Uterus (tissue), 4 donors: ENCODE measurements around the gene QPCT. TPM values are rescaled to one million over a fixed set of nuclear protein-coding genes. Genes with fewer than 3 reads are reported as not detected.

Experiments used
- DNase-seq, 2 donors: peaks; one replicate each; pipeline ENCODE4 v3.0.0-alpha.2; 2019 to 2020
- H3K27ac ChIP-seq, 2 donors: fragments of 200-600 bp; sonication (generic); 1 replicate in 1 of 2; 2 replicates in 1 of 2; pipeline ENCODE4 v1.5.1; 2016 to 2018
- H3K27me3 ChIP-seq, 2 donors: fragments of 200-600 bp; sonication (generic); one replicate each; pipeline ENCODE4 v1.5.1; 2018 to 2019; ENCODE audit warnings: control low read depth in 1 of 2
- H3K36me3 ChIP-seq, 2 donors: fragments of 200-600 bp; sonication (generic); one replicate each; pipeline ENCODE4 v1.5.1; 2019; ENCODE audit warnings: control low read depth in 1 of 2
- H3K4me1 ChIP-seq, 2 donors: fragments of 200-600 bp; sonication (generic); one replicate each; pipeline ENCODE4 v1.5.1; 2018 to 2019; ENCODE audit warnings: control low read depth in 1 of 2
- H3K4me3 ChIP-seq, 2 donors: fragments of 200-600 bp; sonication (generic); 1 replicate in 1 of 2; 2 replicates in 1 of 2; pipeline ENCODE4 v1.5.1; 2018 to 2019; ENCODE audit warnings: mild to moderate bottlenecking in 1 of 2
- H3K9me3 ChIP-seq, 2 donors: fragments of 200-600 bp; sonication (generic); one replicate each; pipeline ENCODE4 v1.5.1; 2019; ENCODE audit warnings: control low read depth in 1 of 2
- CTCF ChIP-seq, 4 experiments: fragments of 200-600 bp in 2 of 4; fragments of 450-650 bp in 2 of 4; sonication (generic) in 2 of 4; IDR thresholded peaks; one replicate each; pipeline ENCODE4 v1.5.1; 2016 to 2019; ENCODE audit warnings: antibody characterized with exemption in 4 of 4, mild to moderate bottlenecking in 2 of 4, moderate library complexity in 1 of 4
- POLR2A ChIP-seq, 2 donors: fragments of 450-650 bp; IDR thresholded peaks; one replicate each; pipeline ENCODE4 v1.6.1; 2016; ENCODE audit warnings: antibody characterized with exemption in 2 of 2, mild to moderate bottlenecking in 1 of 2, moderate library complexity in 1 of 2
- intact Hi-C: fragments of 100-400 bp; cut with DNase I; formaldehyde crosslinking; loops from one replicate; pipeline ENCODE4 v1.15.1; 2023; ENCODE audit warnings: low total_unique reads
- total RNA-seq, 4 donors: library from RNA; depleted of rRNA in 3 of 4; stranded (reverse); fragments of >200 nt in 3 of 4; gene quantifications; one replicate each; pipeline versions ENCODE4 v1.1.0 to v1.2.4, GENCODE V29; 2014 to 2023
- donor health status: DM: yes; HTN: yes; CAD: no.

Gene QPCT
- total RNA-seq, 4 donors from 2014 or later, result 4.4 to 46.9 (median 8.7) TPM

- H3K36me3 ChIP-seq, result no peaks in the 10 kb centered on the region
- no peak for TF ChIP-seq POLR2A (IDR thresholded peaks at IDR 0.05)
- TF ChIP-seq CTCF (IDR thresholded peaks at IDR 0.05), result no peak
- H3K9me3 ChIP-seq, result no peaks in the 10 kb centered on the region
- intact Hi-C loops, result no loop called here
- H3K4me3 ChIP-seq, result no peak overlapping the region
- H3K27ac ChIP-seq, result no peak overlapping the region
- H3K4me1 ChIP-seq, result peaks cover 0 to 4% of the 10 kb centered on the region in 2 donors
- DNase-seq, result no peak
- no peaks in the 10 kb centered on the region for H3K27me3 ChIP-seq
Measured at GRCh38 chr2:37301408-37301807, 43.0 kb upstream of the QPCT start.

DNA sequence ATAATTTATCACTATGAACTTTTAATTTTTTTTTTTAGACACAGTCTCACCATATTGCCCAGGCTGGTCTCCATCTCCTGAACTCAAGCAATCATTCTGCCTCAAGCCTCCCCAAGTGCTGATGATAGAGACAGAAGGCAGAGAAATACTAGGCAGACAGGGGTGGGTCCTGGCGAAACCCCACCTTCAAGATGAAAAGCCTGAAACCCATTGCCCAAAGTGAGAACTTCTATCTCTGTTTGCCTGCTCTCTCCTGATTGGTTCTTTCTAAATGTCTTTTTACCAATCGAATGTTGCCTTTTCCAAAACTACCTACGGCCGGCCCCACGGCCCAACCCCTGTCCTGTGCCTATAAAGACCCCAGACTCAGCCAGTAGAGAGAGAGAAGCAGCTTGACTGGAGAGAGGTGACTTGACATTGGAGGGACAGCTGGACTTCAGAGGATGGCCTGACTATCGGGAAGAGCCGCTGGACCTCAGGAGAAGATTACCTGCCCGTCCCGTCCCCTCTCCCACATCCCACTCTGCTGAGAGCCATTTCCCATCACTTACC lies 41.7 kb upstream of the QPCT start:
- intact Hi-C loops, result no loop called here
- Histone ChIP-seq H3K4me3 (no peak overlapping the region), H3K27ac (no peak overlapping the region), H3K27me3 (no peaks in the 10 kb centered on the region), H3K36me3 (no peaks in the 10 kb centered on the region), H3K4me1 (peaks cover 0 to 4% of the 10 kb centered on the region in 2 donors), H3K9me3 (no peaks in the 10 kb centered on the region)
- no peak for DNase-seq
- TF ChIP-seq POLR2A (IDR thresholded peaks at IDR 0.05), result no peak
- TF ChIP-seq CTCF (IDR thresholded peaks at IDR 0.05), result no peak

DNA sequence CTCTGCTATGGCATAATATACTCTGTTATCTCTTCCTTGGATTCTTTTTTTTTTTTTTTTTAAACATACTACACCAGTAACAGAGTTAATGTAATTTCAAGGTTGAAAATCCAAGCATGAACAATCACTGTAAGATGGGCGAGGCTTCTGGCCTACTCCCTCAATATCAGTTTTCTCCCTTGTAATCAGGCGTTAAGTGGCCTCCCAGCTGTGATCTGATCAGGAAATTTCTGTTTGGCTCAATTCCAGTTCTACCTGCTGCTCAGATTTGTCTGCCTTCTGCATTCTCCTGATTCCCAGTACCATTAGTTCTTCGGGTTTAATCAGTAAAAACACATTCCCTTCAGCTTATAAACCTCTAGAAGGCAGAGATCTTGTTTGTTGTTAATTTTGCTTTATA lies 38.4 kb upstream of the QPCT start:
- H3K4me3 ChIP-seq, result no peak overlapping the region
- H3K9me3 ChIP-seq, result no peaks in the 10 kb centered on the region
- no peak for TF ChIP-seq CTCF (IDR thresholded peaks at IDR 0.05)
- TF ChIP-seq POLR2A (IDR thresholded peaks at IDR 0.05), result no peak
- no peaks in the 10 kb centered on the region for H3K27me3 ChIP-seq
- peaks cover 0 to 4% of the 10 kb centered on the region in 2 donors for H3K4me1 ChIP-seq
- no peaks in the 10 kb centered on the region for H3K36me3 ChIP-seq
- intact Hi-C loops, result no loop called here
- DNase-seq, result no peak
- no peak overlapping the region for H3K27ac ChIP-seq

- no peak for TF ChIP-seq POLR2A (IDR thresholded peaks at IDR 0.05)
- TF ChIP-seq CTCF (IDR thresholded peaks at IDR 0.05), result no peak
- H3K36me3 ChIP-seq, result no peaks in the 10 kb centered on the region
- intact Hi-C loops, result no loop called here
Measured at GRCh38 chr2:37307500-37307899, 36.9 kb upstream of the QPCT start.

DNA sequence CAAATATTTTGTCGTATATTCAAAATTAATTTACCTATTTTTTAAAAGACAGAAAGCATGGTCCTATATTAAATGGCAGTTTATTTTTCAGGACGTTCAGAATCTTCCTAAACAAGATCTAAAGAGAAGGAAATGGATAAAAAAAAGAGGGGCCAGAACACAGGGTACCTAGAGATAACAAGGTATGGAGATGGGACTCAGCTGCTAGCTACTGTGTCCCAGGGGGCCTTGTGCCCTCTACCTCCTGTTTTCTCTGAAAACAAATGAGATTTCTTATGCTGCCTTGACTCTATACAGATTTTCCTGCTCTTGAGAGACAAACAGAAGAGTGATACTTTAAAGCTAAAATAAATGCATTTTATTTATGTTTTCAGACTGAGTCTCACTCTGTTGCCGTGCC lies 29.1 kb upstream of the QPCT start:
- Histone ChIP-seq H3K36me3 (no peaks in the 10 kb centered on the region), H3K27ac (no peak overlapping the region), H3K4me3 (no peak overlapping the region), H3K9me3 (no peaks in the 10 kb centered on the region), H3K27me3 (no peaks in the 10 kb centered on the region), H3K4me1 (peaks cover 0 to 13% of the 10 kb centered on the region in 2 donors)
- no peak for DNase-seq
- intact Hi-C loops, result no loop called here
- TF ChIP-seq CTCF (IDR thresholded peaks at IDR 0.05) (no peak), POLR2A (IDR thresholded peaks at IDR 0.05) (no peak)

More at GRCh38 chr2:37307500-37307899, 36.9 kb upstream of the QPCT start:
- DNase-seq, result no peak
- H3K4me1 ChIP-seq, result peaks cover 0 to 5% of the 10 kb centered on the region in 2 donors
- no peaks in the 10 kb centered on the region for H3K27me3 ChIP-seq
- H3K27ac ChIP-seq, result no peak overlapping the region
- H3K4me3 ChIP-seq, result no peak overlapping the region
- no peaks in the 10 kb centered on the region for H3K9me3 ChIP-seq
